Measurements from ENCODE around the gene PHF14.

- TF ChIP-seq POLR2A (IDR thresholded peaks at IDR 0.05; ENCODE audit: low read depth) (no peak), POLR2AphosphoS5 (IDR thresholded peaks at IDR 0.05) (no peak), CTCF (IDR thresholded peaks at IDR 0.05) (no peak), EP300 (IDR thresholded peaks at IDR 0.05) (no peak)
These were observed 136.0 kb downstream of the PHF14 start for GRCh38 chr7:11109659-11110058.
